Right ventricle myocardium inferior (tissue), 1 donor: Measurements from ENCODE around the gene TRAPPC10. TPM values are rescaled to one million over a fixed set of nuclear protein-coding genes. Genes with fewer than 3 reads are reported as not detected.
A peak's percentile ranks its signal among the peaks of the same experiment; 100 is the strongest.

ENCODE experiments used
- ATAC-seq: fragments of 200-7000 bp; cut with Tn5 transposase; one replicate; pipeline ENCODE4 v1.9.1; 2020; ENCODE audit warnings: mild to moderate bottlenecking, moderate library complexity
- DNase-seq: peaks from one replicate; pipeline ENCODE4 v3.0.0; 2021; ENCODE audit errors: missing footprints
- intact Hi-C: fragments of 100-400 bp; cut with DNase I; formaldehyde crosslinking; loops from one replicate; pipeline ENCODE4 v1.11.0; 2022
- total RNA-seq: library from RNA; stranded (reverse); fragmentation: NEBNext Ultra II Directional; extraction: Animal tissue kit (Norgen Biotek cat#: 25700); gene quantifications from one replicate; pipeline ENCODE4 v1.2.1, GENCODE V29; 2021
- donor health status: DM: no; HTN: yes; CAD: no; lungs with severe emphysema.

The TRAPPC10 gene
- total RNA-seq, 1 donor from 2014 or later, result 20.3 TPM

GRCh38 chr21:43994085-43994484 is 18.0 kb upstream of the TRAPPC10 start:
- no peak for DNase-seq

GRCh38 chr21:43994646-43995045 is 17.5 kb upstream of the TRAPPC10 start:
- no peak for ATAC-seq
- DNase-seq, result no peak
- intact Hi-C loops, result no loop called here

More at GRCh38 chr21:43994085-43994484, 18.0 kb upstream of the TRAPPC10 start:
- intact Hi-C loops, result no loop called here
- no peak for ATAC-seq

GRCh38 chr21:43995521-43996105 is 16.5 kb upstream of the TRAPPC10 start:
- ATAC-seq (no peak), DNase-seq (peak; percentile 37)
- intact Hi-C loops, result no loop called here

GRCh38 chr21:43997766-43998742 is 14.1 kb upstream of the TRAPPC10 start:
- intact Hi-C loops, result no loop called here
- DNase-seq (no peak), ATAC-seq (no peak)

- DNase-seq (no peak), ATAC-seq (peak; percentile 20)
- intact Hi-C loops, result no loop called here
Measured at GRCh38 chr21:44000360-44000759, 11.7 kb upstream of the TRAPPC10 start.

GRCh38 chr21:44002511-44002910 is 9.6 kb upstream of the TRAPPC10 start:
- intact Hi-C loops, result no loop called here
- ATAC-seq, result no peak

GRCh38 chr21:44003307-44003966 is 8.7 kb upstream of the TRAPPC10 start:
- intact Hi-C loops, result no loop called here
- ATAC-seq, result no peak
- no peak for DNase-seq

More at GRCh38 chr21:44002511-44002910, 9.6 kb upstream of the TRAPPC10 start:
- DNase-seq, result no peak

- ATAC-seq (no peak), DNase-seq (no peak)
- intact Hi-C loops, result loop anchor here (2.0 kb wide), 1 partner anchor 16 kb away; no protein-coding TSS in a partner anchor
Measured at GRCh38 chr21:44005071-44005470, 7.0 kb upstream of the TRAPPC10 start.

GRCh38 chr21:44005593-44005992 is 6.5 kb upstream of the TRAPPC10 start:
- intact Hi-C loops, result loop anchor here (2.0 kb wide), 1 partner anchor 15 kb away; no protein-coding TSS in a partner anchor
- ATAC-seq, result no peak
- no peak for DNase-seq

- intact Hi-C loops, result no loop called here
- ATAC-seq, result peak; percentile 89
- no peak for DNase-seq
Measured at GRCh38 chr21:44006017-44006619, 6.0 kb upstream of the TRAPPC10 start.

- ATAC-seq (peak; percentile 67), DNase-seq (no peak)
- intact Hi-C loops, result no loop called here
Measured at GRCh38 chr21:44006656-44007055, 5.5 kb upstream of the TRAPPC10 start.

GRCh38 chr21:44010429-44010828 is 1.7 kb upstream of the TRAPPC10 start:
- intact Hi-C loops, result no loop called here
- ATAC-seq (no peak), DNase-seq (no peak)

GRCh38 chr21:44011123-44011522 is 986 bp upstream of the TRAPPC10 start:
- no peak for ATAC-seq
- intact Hi-C loops, result no loop called here
- DNase-seq, result no peak

- peak; percentile 47 for ATAC-seq
- intact Hi-C loops, result no loop called here
- DNase-seq, result peak; percentile 82
Measured at GRCh38 chr21:44012474-44013379, 618 bp downstream of the TRAPPC10 start.

GRCh38 chr21:44013380-44014088 is 1.4 kb downstream of the TRAPPC10 start:
- ATAC-seq, result no peak
- intact Hi-C loops, result no loop called here
- DNase-seq, result no peak

GRCh38 chr21:44017601-44018000 is 5.5 kb downstream of the TRAPPC10 start:
- no peak for ATAC-seq
- intact Hi-C loops, result no loop called here
- no peak for DNase-seq

- intact Hi-C loops, result no loop called here
- DNase-seq, result no peak
- ATAC-seq, result no peak
Measured at GRCh38 chr21:44018127-44018526, 6.0 kb downstream of the TRAPPC10 start.
